GM12875 (cell line): ENCODE results near the gene NBEA.

ENCODE experiments used
- H3K4me3 ChIP-seq: one replicate; pipeline ENCODE4 v1.5.1; 2011; ENCODE audit warnings: low read depth, low read length, control low read depth
- CTCF ChIP-seq: IDR thresholded peaks from 2 replicates; pipeline ENCODE4 v1.5.1; 2011; ENCODE audit warnings: low read depth, mild to moderate bottlenecking, control low read depth, inconsistent platforms, low read length, moderate library complexity, borderline replicate concordance; ENCODE audit not compliant: insufficient read depth

NBEA gene

GRCh38 chr13:35266412-35266811 is 324.3 kb downstream of the NBEA start:
- H3K4me3 ChIP-seq: no peak overlapping the region
- no peak for TF ChIP-seq CTCF

GRCh38 chr13:35278917-35279316 is 336.8 kb downstream of the NBEA start:
- no peak for TF ChIP-seq CTCF
- no peak overlapping the region for H3K4me3 ChIP-seq

- H3K4me3 ChIP-seq: no peak overlapping the region
- no peak for TF ChIP-seq CTCF
These were observed 337.4 kb downstream of the NBEA start for GRCh38 chr13:35279500-35279899.

- no peak overlapping the region for H3K4me3 ChIP-seq
- TF ChIP-seq CTCF: no peak
These were observed 341.8 kb downstream of the NBEA start for GRCh38 chr13:35283856-35284255.

- H3K4me3 ChIP-seq: no peak overlapping the region
- no peak for TF ChIP-seq CTCF
These were observed 343.6 kb downstream of the NBEA start for GRCh38 chr13:35285677-35286076.

- no peak for TF ChIP-seq CTCF
- H3K4me3 ChIP-seq: no peak overlapping the region
These were observed 350.3 kb downstream of the NBEA start for GRCh38 chr13:35292329-35292728.

- H3K4me3 ChIP-seq: no peak overlapping the region
- TF ChIP-seq CTCF: no peak
These were observed 351.6 kb downstream of the NBEA start for GRCh38 chr13:35293579-35294226.
